Chondrocyte (in vitro differentiated cells): ENCODE data around the gene SNTG2. TPM values are rescaled to one million over a fixed set of nuclear protein-coding genes. Genes with fewer than 3 reads are reported as not detected.

Source experiments
- DNase-seq: peaks from one replicate; pipeline ENCODE4 v3.0.0; 2021; ENCODE audit warnings: mixed read lengths, low spot score
- H3K27ac Mint-ChIP-seq: one replicate; pipeline ENCODE4 v1.8.0; 2021; ENCODE audit warnings: mild to moderate bottlenecking, moderate library complexity, mixed read lengths; ENCODE audit not compliant: unreplicated experiment
- H3K27me3 Mint-ChIP-seq: 2 replicates; pipeline ENCODE4 v1.8.0; 2021; ENCODE audit warnings: low read depth, mixed read lengths
- H3K36me3 Mint-ChIP-seq: 2 replicates; pipeline ENCODE4 v1.8.0; 2021; ENCODE audit warnings: low read depth, mixed read lengths
- H3K4me1 Mint-ChIP-seq: 2 replicates; pipeline ENCODE4 v1.8.0; 2021; ENCODE audit warnings: low read depth, mild to moderate bottlenecking, mixed read lengths
- H3K4me3 Mint-ChIP-seq: one replicate; pipeline ENCODE4 v1.8.0; 2021; ENCODE audit warnings: mild to moderate bottlenecking, moderate library complexity, mixed read lengths; ENCODE audit not compliant: unreplicated experiment
- H3K9me3 Mint-ChIP-seq: 2 replicates; pipeline ENCODE4 v1.8.0; 2021; ENCODE audit warnings: low read depth, mixed read lengths
- total RNA-seq: library from RNA; stranded (reverse); gene quantifications from 3 replicates; pipeline ENCODE4 v1.2.1, GENCODE V29; 2021
- TF ChIP-seq, protein P1 (sequence below): fragments of 200-600 bp; sonication (generic); IDR thresholded peaks from 2 replicates; pipeline ENCODE4 v1.5.0; 2021; ENCODE audit warnings: antibody characterized with exemption, mild to moderate bottlenecking, moderate library complexity

Gene SNTG2
- total RNA-seq, 1 donor from 2014 or later = not detected

DNA sequence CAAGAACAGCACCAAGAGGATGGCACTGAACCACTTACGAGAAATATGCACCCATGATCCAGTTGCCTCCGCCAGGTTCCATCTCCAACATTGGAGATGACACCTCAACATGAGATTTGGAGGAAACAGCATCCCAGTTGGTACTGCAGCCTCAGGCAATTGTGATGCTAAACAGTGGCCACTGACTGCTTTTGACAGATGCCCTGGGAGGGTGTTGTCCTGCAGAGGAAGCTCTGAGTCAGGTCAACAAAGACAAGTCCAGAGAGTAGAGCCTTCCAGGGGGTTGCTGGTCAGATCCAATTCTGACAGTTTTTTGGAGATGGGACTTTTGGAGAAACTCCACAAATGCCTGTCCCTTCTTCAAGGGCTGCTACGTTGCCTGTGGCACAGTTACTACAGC, 82.4 kb downstream of the SNTG2 start:
- TF ChIP-seq, protein P1, sequence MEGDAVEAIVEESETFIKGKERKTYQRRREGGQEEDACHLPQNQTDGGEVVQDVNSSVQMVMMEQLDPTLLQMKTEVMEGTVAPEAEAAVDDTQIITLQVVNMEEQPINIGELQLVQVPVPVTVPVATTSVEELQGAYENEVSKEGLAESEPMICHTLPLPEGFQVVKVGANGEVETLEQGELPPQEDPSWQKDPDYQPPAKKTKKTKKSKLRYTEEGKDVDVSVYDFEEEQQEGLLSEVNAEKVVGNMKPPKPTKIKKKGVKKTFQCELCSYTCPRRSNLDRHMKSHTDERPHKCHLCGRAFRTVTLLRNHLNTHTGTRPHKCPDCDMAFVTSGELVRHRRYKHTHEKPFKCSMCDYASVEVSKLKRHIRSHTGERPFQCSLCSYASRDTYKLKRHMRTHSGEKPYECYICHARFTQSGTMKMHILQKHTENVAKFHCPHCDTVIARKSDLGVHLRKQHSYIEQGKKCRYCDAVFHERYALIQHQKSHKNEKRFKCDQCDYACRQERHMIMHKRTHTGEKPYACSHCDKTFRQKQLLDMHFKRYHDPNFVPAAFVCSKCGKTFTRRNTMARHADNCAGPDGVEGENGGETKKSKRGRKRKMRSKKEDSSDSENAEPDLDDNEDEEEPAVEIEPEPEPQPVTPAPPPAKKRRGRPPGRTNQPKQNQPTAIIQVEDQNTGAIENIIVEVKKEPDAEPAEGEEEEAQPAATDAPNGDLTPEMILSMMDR = no peak
- no peak overlapping the region for H3K27ac Mint-ChIP-seq
- no peak overlapping the region for H3K4me3 Mint-ChIP-seq
- no peak for DNase-seq
- H3K4me1 Mint-ChIP-seq = no peaks in the 10 kb centered on the region
- peaks cover 11% of the 10 kb centered on the region for H3K27me3 Mint-ChIP-seq
- H3K36me3 Mint-ChIP-seq = no peaks in the 10 kb centered on the region
- H3K9me3 Mint-ChIP-seq = no peaks in the 10 kb centered on the region

DNA sequence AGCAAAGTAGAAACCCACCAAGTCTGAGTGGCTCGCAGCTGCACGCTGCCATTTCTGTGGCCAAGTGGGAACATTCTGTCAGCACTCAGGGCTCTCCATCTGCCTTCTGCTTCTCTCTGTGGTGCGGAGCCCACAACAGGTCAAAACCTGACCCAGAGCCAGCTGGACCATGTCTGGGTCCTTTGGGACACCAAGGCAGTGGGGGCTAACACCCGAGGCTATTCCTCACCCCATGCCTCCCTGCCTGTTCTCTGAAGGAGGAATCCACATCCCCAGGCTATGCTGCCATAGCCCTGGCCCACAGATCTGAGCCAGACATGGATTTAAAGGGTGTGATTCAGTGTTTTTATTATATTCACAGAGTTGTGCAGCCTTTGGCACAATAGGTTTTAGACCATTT, 86.4 kb downstream of the SNTG2 start:
- TF ChIP-seq, protein P1 = no peak
- DNase-seq = no peak
- no peaks in the 10 kb centered on the region for H3K36me3 Mint-ChIP-seq
- H3K27me3 Mint-ChIP-seq = peaks cover 9% of the 10 kb centered on the region
- no peak overlapping the region for H3K27ac Mint-ChIP-seq
- no peaks in the 10 kb centered on the region for H3K4me1 Mint-ChIP-seq
- no peak overlapping the region for H3K4me3 Mint-ChIP-seq
- H3K9me3 Mint-ChIP-seq = no peaks in the 10 kb centered on the region

DNA sequence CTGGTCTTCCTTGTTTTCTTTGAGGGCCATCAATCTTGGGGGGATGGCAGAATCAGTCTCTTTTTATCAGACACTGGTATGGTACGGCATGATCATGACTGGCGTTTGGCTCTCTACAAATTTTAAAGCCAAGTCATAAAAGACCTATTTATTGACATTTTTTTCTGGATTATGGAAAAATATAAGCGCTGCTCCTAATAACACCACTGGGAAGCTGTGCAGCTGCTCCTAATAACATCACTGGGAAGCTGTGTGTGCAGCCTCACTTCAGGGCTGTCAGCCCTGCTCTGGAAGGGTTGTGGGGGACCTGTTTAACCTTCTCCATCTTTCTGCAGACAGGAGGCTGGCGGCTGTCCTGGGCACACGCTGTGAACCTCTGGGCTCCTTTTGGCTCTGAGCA, 88.9 kb downstream of the SNTG2 start:
- no peak overlapping the region for H3K4me3 Mint-ChIP-seq
- H3K36me3 Mint-ChIP-seq = peaks cover 4% of the 10 kb centered on the region
- H3K4me1 Mint-ChIP-seq = no peaks in the 10 kb centered on the region
- peaks cover 9% of the 10 kb centered on the region for H3K27me3 Mint-ChIP-seq
- H3K27ac Mint-ChIP-seq = no peak overlapping the region
- H3K9me3 Mint-ChIP-seq = peaks cover 19% of the 10 kb centered on the region
- TF ChIP-seq, protein P1 = no peak
- DNase-seq = no peak

DNA sequence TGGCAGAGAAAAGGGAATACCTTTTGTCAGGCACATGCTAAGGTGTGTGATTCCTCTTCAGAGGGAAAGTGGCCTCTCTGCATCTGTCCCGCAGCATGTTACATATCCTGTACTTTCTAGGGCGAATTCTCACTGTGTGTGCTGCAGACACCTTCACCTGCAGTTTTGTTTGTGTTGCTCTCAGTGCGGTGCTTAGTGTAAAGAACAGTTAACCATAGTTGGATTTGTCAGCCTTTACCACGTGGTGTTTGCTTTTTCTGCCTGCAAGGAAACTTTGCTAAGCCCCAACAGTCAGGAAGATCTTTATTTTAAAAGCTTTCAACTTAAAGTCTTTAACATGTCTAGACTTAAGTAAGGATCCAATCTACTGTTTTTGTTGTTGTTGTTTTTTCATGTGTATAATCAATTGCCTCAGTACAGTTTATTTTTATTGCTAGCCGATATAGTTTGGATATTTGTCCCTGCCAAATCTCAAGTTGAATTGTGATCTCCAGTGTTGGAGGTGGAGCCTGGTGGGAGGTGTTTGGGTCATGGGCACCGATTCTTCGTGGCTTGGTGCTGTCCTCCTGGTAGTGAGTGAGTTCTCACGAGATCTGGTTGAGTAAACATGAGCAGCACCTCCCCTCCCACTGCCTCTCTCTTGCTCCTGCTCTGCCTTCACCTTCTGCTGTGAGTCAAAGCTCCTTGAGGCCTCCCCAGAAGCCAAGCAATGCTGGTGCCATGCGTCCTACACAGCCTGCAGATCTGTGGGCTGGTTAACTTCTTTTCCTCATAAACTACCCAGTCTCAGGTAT, 90.6 kb downstream of the SNTG2 start:
- Mint-ChIP-seq H3K4me3 (no peak overlapping the region), H3K27ac (no peak overlapping the region), H3K9me3 (peaks cover 22% of the 10 kb centered on the region), H3K36me3 (peaks cover 6% of the 10 kb centered on the region), H3K27me3 (peaks cover 2% of the 10 kb centered on the region), H3K4me1 (no peaks in the 10 kb centered on the region)
- no peak for DNase-seq
- TF ChIP-seq, protein P1 = no peak

DNA sequence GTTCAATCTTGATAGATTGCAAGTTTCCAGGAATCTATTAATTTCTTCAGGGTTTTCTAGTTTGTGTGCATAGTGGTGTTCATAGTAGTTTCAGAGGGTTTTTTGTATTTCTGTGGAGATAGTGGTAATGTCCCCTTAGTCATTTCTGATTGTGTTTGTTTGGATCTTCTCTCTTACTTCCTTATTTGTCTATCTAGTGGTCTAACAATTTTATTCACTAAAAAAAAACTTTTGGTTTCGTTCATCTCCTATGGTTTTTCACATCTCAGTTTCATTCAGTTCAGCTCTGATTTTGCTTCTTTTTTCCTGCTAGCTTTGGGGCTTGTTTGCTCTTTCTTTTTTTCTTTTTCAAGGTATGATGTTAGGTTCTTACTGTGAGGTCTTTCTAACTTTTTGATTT, 94.5 kb downstream of the SNTG2 start:
- DNase-seq = no peak

More for the DNA sequence above, 94.5 kb downstream of the SNTG2 start:
- Mint-ChIP-seq H3K27ac (no peak overlapping the region), H3K4me1 (peaks cover 7% of the 10 kb centered on the region), H3K27me3 (peaks cover 2% of the 10 kb centered on the region), H3K4me3 (no peak overlapping the region), H3K36me3 (peaks cover 10% of the 10 kb centered on the region), H3K9me3 (peaks cover 48% of the 10 kb centered on the region)
- TF ChIP-seq, protein P1 = no peak
